Tibial nerve (tissue), 4 donors: Measurements from ENCODE around the gene ACTR6. TPM values are rescaled to one million over a fixed set of nuclear protein-coding genes. Genes with fewer than 3 reads are reported as not detected.

ENCODE experiments used
- DNase-seq, 2 donors: peaks; one replicate each; pipeline ENCODE4 v3.0.0-alpha.2; 2019; ENCODE audit warnings: low spot score in 2 of 2
- H3K27ac ChIP-seq, 4 donors: fragments of 200-600 bp; sonication (generic) in 3 of 4; one replicate each; pipeline ENCODE4 v1.5.1; 2017 to 2019; ENCODE audit warnings: mild to moderate bottlenecking in 1 of 4
- H3K27me3 ChIP-seq, 2 donors: fragments of 200-600 bp; sonication (generic) in 1 of 2; one replicate each; pipeline versions ENCODE4 v1.5.1 to v1.6.0; 2017 to 2019
- H3K36me3 ChIP-seq, 3 donors: fragments of 200-600 bp; sonication (generic); one replicate each; pipeline ENCODE4 v1.5.1; 2018 to 2019
- H3K4me1 ChIP-seq, 4 donors: fragments of 200-600 bp; sonication (generic) in 3 of 4; one replicate each; pipeline ENCODE4 v1.5.1; 2017 to 2019
- H3K4me3 ChIP-seq, 4 donors: fragments of 200-600 bp; sonication (generic) in 3 of 4; one replicate each; pipeline ENCODE4 v1.5.1; 2017 to 2019; ENCODE audit warnings: mild to moderate bottlenecking in 1 of 4, moderate library complexity in 1 of 4
- H3K9me3 ChIP-seq, 4 donors: fragments of 200-600 bp; sonication (generic) in 3 of 4; one replicate each; pipeline ENCODE4 v1.5.1; 2017 to 2019
- EP300 ChIP-seq, 2 donors: sonication (generic); formaldehyde crosslinking; IDR thresholded peaks; one replicate each; pipeline ENCODE4 v1.6.1; 2017; ENCODE audit warnings: antibody characterized with exemption in 2 of 2, mild to moderate bottlenecking in 1 of 2
- POLR2A ChIP-seq, 2 donors: fragments of 450-650 bp; IDR thresholded peaks; one replicate each; pipeline ENCODE4 v1.6.1; 2017; ENCODE audit warnings: antibody characterized with exemption in 2 of 2, mild to moderate bottlenecking in 2 of 2, moderate library complexity in 2 of 2
- WGBS, 2 donors: methylation state at CpG; one replicate each; pipeline ENCODE4 v1.1.5; 2018; 5-methylcytosine and 5-hydroxymethylcytosine counted together
- total RNA-seq, 4 donors: library from RNA; depleted of rRNA; stranded (reverse); fragments of >200 nt; gene quantifications; one replicate each; pipeline ENCODE4 v1.1.0, GENCODE V29; 2016
- TF ChIP-seq, protein P1 (sequence below), 5 experiments: fragments of 200-600 bp in 3 of 5; fragments of 450-650 bp in 2 of 5; sonication (generic) in 3 of 5; IDR thresholded peaks; one replicate each; pipeline ENCODE4 v1.5.1; 2016 to 2019; ENCODE audit warnings: antibody characterized with exemption in 5 of 5, mild to moderate bottlenecking in 3 of 5, moderate library complexity in 2 of 5

The ACTR6 gene
- total RNA-seq, 4 donors from 2014 or later, result 11.1 to 19.5 (median 15.5) TPM

DNA sequence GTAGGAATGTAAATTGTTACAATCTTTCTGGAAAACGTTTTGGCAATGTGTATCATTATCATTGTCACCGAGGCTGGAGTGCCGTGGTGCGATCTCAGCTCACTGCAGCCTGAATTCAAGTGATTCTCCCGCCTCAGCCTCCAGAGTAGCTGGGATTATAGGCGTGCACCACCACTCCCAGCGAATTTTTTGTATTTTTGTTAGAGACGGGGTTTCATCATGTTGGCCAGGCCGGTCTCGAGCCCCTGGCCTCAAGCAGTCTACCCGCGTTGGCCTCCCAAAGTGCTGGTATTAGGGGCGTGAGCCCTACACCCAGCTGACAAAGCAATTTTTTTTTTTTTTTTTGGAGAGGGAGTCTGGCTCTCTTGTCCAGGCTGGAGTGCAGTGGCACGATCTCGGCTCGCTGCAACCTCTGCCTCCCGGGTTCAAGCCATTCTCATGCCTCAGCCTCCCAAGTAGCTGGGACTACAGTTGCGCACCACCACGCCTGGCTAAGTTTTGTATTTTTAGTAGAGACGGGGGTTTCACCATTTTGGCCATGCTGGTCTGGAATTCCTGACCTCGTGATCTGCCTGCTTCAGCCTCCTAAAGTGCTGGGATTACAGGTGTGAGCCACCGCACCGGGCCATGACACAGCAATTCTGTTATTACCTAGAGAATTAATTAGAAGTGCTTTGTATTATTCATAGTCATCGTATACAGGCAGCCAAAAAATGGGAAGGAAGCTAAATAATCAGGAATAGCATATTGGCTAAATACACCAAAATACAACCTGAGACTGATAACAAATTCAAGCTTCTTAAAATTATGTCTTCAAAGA is 1.2 kb downstream of the ACTR6 start:
- Histone ChIP-seq H3K9me3 (no peaks in the 10 kb centered on the region), H3K27me3 (no peaks in the 10 kb centered on the region), H3K36me3 (peaks cover 0 to 19% (median 3%) of the 10 kb centered on the region in 3 donors), H3K4me3 (peak overlapping the region in 3 of 4 donors; percentile 62 to 80 (median 68)), H3K4me1 (peaks cover 0 to 35% (median 11%) of the 10 kb centered on the region in 4 donors), H3K27ac (peak overlapping the region in 2 of 4 donors; percentile 77 to 90)
- 85 to 87% methylated on average over 24 of the region's 24 CpGs for WGBS, 2 donors
- no peak for DNase-seq
- no peak for TF ChIP-seq POLR2A (IDR thresholded peaks at IDR 0.05)
- TF ChIP-seq, protein P1, sequence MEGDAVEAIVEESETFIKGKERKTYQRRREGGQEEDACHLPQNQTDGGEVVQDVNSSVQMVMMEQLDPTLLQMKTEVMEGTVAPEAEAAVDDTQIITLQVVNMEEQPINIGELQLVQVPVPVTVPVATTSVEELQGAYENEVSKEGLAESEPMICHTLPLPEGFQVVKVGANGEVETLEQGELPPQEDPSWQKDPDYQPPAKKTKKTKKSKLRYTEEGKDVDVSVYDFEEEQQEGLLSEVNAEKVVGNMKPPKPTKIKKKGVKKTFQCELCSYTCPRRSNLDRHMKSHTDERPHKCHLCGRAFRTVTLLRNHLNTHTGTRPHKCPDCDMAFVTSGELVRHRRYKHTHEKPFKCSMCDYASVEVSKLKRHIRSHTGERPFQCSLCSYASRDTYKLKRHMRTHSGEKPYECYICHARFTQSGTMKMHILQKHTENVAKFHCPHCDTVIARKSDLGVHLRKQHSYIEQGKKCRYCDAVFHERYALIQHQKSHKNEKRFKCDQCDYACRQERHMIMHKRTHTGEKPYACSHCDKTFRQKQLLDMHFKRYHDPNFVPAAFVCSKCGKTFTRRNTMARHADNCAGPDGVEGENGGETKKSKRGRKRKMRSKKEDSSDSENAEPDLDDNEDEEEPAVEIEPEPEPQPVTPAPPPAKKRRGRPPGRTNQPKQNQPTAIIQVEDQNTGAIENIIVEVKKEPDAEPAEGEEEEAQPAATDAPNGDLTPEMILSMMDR (IDR thresholded peaks at IDR 0.05), result no peak
- TF ChIP-seq EP300 (IDR thresholded peaks at IDR 0.05), result no peak

DNA sequence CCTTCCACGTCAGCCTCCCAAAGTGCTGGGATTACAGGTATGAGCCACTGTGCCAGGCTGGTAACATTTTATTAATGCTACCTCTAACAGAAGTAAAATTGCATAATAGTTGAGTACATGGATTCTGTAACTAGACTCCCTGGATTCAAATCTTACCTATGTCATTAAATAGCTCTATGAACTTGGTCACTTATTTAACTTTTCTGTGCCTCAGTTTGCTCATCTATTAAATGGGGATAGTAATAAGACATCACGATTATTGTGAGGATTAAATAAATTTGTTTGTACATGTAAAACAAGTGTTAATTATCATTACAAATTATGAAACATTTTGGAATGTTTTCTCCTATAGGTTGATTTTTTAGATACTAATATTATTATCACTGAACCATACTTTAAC is 6.7 kb downstream of the ACTR6 start:
- peaks cover 2 to 72% (median 16%) of the 10 kb centered on the region in 3 donors for H3K36me3 ChIP-seq
- WGBS, 2 donors, result 95 to 98% methylated on average over 2 of the region's 2 CpGs

DNA sequence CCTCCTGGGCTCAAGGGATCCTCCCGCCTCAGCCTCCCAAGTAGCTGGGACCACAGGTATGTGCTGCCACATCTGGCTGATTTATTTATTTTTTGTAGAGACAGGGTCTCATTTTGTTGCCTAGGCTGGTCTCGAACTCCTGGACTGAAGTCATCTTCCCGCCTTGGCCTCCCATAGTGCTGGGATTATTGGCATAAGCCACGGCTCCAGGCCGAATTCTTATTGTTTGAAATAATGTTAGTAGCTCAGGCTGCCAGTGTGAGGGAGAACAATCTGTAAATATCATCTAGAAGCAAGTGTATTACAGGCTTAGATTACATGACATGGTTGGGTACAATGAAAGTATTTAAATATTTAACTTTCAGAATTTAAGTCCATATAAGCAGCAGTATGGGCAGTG is 8.2 kb downstream of the ACTR6 start:
- Histone ChIP-seq H3K9me3 (no peaks in the 10 kb centered on the region), H3K27ac (no peak overlapping the region), H3K4me1 (peaks cover 0 to 5% (median 0%) of the 10 kb centered on the region in 4 donors), H3K36me3 (peaks cover 6 to 86% (median 16%) of the 10 kb centered on the region in 3 donors), H3K27me3 (no peaks in the 10 kb centered on the region), H3K4me3 (no peak overlapping the region)
- TF ChIP-seq, protein P1 (IDR thresholded peaks at IDR 0.05), result no peak
- TF ChIP-seq EP300 (IDR thresholded peaks at IDR 0.05), result no peak
- no peak for TF ChIP-seq POLR2A (IDR thresholded peaks at IDR 0.05)
- WGBS, 2 donors, result 96% methylated on average over 5 of the region's 5 CpGs
- no peak for DNase-seq

More for the DNA sequence above, 6.7 kb downstream of the ACTR6 start:
- no peaks in the 10 kb centered on the region for H3K9me3 ChIP-seq
- H3K27ac ChIP-seq, result no peak overlapping the region
- H3K27me3 ChIP-seq, result no peaks in the 10 kb centered on the region
- TF ChIP-seq, protein P1 (IDR thresholded peaks at IDR 0.05), result no peak
- TF ChIP-seq POLR2A (IDR thresholded peaks at IDR 0.05) (no peak), EP300 (IDR thresholded peaks at IDR 0.05) (no peak)
- H3K4me1 ChIP-seq, result peaks cover 0 to 10% (median 0%) of the 10 kb centered on the region in 4 donors
- H3K4me3 ChIP-seq, result no peak overlapping the region
- DNase-seq, result no peak

DNA sequence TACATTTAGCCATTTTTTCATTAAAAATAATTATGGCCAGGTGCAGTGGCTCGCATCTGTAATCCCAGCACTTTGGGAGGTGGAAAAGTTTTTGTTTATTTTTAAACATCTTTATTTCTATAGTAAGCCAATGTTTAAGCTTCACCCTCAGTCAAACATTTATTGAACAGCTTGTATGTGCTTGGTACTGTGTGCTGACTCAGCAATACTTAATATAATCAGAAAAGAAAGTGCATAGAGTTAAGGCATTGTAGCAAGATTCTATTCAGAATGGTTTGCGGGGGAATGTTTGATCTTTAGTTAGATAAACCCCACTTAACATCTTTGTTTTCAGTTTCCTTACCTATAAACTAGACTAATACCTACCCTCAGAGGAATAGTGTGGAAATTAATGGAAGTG is 11.1 kb downstream of the ACTR6 start:
- Histone ChIP-seq H3K4me1 (peaks cover 0 to 4% (median 0%) of the 10 kb centered on the region in 4 donors), H3K27me3 (no peaks in the 10 kb centered on the region), H3K36me3 (peaks cover 6 to 81% (median 13%) of the 10 kb centered on the region in 3 donors), H3K4me3 (no peak overlapping the region), H3K9me3 (no peaks in the 10 kb centered on the region), H3K27ac (no peak overlapping the region)
- TF ChIP-seq POLR2A (IDR thresholded peaks at IDR 0.05), result no peak
- TF ChIP-seq, protein P1 (IDR thresholded peaks at IDR 0.05), result no peak
- TF ChIP-seq EP300 (IDR thresholded peaks at IDR 0.05), result no peak
- 91 to 94% methylated on average over 2 of the region's 2 CpGs for WGBS, 2 donors
- no peak for DNase-seq
